ENCODE results near the gene NTNG2.

Gene NTNG2

GRCh38 chr9:132146039-132146438, 15.8 kb upstream of the NTNG2 start:
- no peak for DNase-seq (ENCODE audit: extremely low read depth, low read depth)
- no peak overlapping the region for H3K4me3 ChIP-seq (replicated peaks; ENCODE audit: low read depth, low read length)
- TF ChIP-seq, protein P1, sequence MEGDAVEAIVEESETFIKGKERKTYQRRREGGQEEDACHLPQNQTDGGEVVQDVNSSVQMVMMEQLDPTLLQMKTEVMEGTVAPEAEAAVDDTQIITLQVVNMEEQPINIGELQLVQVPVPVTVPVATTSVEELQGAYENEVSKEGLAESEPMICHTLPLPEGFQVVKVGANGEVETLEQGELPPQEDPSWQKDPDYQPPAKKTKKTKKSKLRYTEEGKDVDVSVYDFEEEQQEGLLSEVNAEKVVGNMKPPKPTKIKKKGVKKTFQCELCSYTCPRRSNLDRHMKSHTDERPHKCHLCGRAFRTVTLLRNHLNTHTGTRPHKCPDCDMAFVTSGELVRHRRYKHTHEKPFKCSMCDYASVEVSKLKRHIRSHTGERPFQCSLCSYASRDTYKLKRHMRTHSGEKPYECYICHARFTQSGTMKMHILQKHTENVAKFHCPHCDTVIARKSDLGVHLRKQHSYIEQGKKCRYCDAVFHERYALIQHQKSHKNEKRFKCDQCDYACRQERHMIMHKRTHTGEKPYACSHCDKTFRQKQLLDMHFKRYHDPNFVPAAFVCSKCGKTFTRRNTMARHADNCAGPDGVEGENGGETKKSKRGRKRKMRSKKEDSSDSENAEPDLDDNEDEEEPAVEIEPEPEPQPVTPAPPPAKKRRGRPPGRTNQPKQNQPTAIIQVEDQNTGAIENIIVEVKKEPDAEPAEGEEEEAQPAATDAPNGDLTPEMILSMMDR (IDR thresholded peaks at IDR 0.05; ENCODE audit: low read depth, low read length, missing control alignments) = no peak

DNA sequence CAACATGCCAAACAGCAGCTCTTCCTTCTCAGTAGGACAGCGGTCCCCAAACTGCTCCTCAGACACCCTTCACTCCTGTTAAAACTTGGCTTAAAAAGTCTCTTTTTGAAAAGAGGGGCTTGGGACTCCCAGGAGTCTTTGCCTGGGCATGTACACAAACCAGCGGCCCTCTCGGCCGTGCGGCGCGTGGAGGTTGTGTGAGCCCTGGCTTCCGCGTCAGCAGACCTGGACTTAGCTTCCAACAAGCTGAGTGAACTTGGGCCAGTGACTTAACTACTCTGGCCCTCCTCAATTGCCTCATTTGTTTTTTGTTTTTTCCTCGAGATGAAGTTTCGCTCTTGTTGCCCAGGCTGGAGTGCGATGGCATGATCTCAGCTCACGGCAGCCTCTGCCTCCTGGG, 15.3 kb upstream of the NTNG2 start:
- TF ChIP-seq, protein P1 (IDR thresholded peaks at IDR 0.05; ENCODE audit: low read depth, low read length, missing control alignments) = no peak
- no peak for DNase-seq (ENCODE audit: extremely low read depth, low read depth)
- no peak overlapping the region for H3K4me3 ChIP-seq (replicated peaks; ENCODE audit: low read depth, low read length)

GRCh38 chr9:132147331-132147730, 14.5 kb upstream of the NTNG2 start:
- TF ChIP-seq, protein P1 (IDR thresholded peaks at IDR 0.05; ENCODE audit: low read depth, low read length, missing control alignments) = no peak
- DNase-seq (ENCODE audit: extremely low read depth, low read depth) = no peak
- H3K4me3 ChIP-seq (replicated peaks; ENCODE audit: low read depth, low read length) = no peak overlapping the region

DNA sequence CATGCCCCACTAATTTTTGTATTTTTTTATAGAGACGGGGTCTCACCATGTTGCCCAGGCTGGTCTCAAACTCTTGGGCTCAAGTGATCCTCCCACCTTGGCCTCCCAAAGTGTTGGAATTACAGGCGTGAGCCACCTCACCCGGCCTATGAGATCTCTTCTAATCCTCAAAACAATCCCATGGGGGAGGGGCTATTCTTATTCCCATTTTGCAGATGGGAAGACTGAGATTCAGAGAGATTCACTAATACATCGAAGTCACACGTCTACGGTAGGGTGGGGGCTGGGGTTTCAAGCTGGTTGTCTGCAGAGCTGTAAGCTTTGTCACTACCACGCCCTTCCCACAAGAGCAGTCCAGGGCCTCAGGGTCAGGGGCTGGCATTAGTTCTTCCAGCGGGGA, 14.0 kb upstream of the NTNG2 start:
- H3K4me3 ChIP-seq (replicated peaks; ENCODE audit: low read depth, low read length) = no peak overlapping the region
- no peak for DNase-seq (ENCODE audit: extremely low read depth, low read depth)
- TF ChIP-seq, protein P1 (IDR thresholded peaks at IDR 0.05; ENCODE audit: low read depth, low read length, missing control alignments) = no peak

DNA sequence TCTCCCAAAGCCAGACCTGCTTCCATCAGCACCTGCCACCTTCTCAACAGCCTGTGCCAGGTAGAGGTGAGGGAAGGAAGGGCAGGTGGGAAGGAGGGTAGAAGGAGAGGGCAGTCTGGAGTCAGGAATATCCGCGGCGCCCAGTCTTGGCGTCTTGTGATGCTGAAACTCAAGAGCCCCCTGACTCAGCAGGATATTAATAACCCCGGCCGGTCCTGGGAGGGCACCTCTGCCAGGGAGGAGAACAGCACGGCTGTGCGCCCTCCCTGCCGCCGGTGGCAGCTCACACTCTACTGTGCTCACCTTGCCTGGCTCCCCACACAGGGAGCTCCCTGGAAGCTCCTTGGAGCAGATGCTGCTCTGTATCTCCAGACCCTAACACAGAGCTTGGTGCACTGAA, 11.6 kb upstream of the NTNG2 start:
- DNase-seq (ENCODE audit: extremely low read depth, low read depth) = no peak
- H3K4me3 ChIP-seq (replicated peaks; ENCODE audit: low read depth, low read length) = no peak overlapping the region
- TF ChIP-seq, protein P1 (IDR thresholded peaks at IDR 0.05; ENCODE audit: low read depth, low read length, missing control alignments) = no peak

- H3K4me3 ChIP-seq (replicated peaks; ENCODE audit: low read depth, low read length) = no peak overlapping the region
- DNase-seq (ENCODE audit: extremely low read depth, low read depth) = no peak
- TF ChIP-seq, protein P1 (IDR thresholded peaks at IDR 0.05; ENCODE audit: low read depth, low read length, missing control alignments) = no peak
Measured at GRCh38 chr9:132151118-132151517, 10.7 kb upstream of the NTNG2 start.

- TF ChIP-seq, protein P1 (IDR thresholded peaks at IDR 0.05; ENCODE audit: low read depth, low read length, missing control alignments) = no peak
- no peak overlapping the region for H3K4me3 ChIP-seq (replicated peaks; ENCODE audit: low read depth, low read length)
- no peak for DNase-seq (ENCODE audit: extremely low read depth, low read depth)
Measured at GRCh38 chr9:132152231-132152630, 9.6 kb upstream of the NTNG2 start.
